Measurements from ENCODE around the gene NPEPL1. TPM values are rescaled to one million over a fixed set of nuclear protein-coding genes. Genes with fewer than 3 reads are reported as not detected.

NPEPL1 gene
- total RNA-seq, 1 experiment from 2014 or later: 31.1 TPM

- Histone ChIP-seq H3K23me2 (ENCODE audit: insufficient read length, low read depth, low read length, poor library complexity, severe bottlenecking) (no peaks in the 10 kb centered on the region), H4K8ac (replicated peaks; ENCODE audit: insufficient read length, low read depth, low read length) (no peak overlapping the region), H3K18ac (ENCODE audit: insufficient read length, low read depth, low read length) (no peak overlapping the region), H3K9ac (ENCODE audit: extremely low read depth, insufficient read length, low read length) (no peak overlapping the region), H3K79me1 (ENCODE audit: insufficient read depth, low read depth, low read length, poor library complexity, severe bottlenecking) (no peaks in the 10 kb centered on the region), H2BK12ac (ENCODE audit: insufficient read length, low read depth, low read length) (no peak overlapping the region), H3K4me1 (ENCODE audit: insufficient read depth, low read length) (no peaks in the 10 kb centered on the region; the same call in 1 of the 2 replicates), H2BK15ac (ENCODE audit: low read depth, low read length) (no peak overlapping the region), H3K4me2 (ENCODE audit: insufficient read depth, insufficient read length, low read length) (no peak overlapping the region), H4K91ac (ENCODE audit: insufficient read length, low read depth, low read length) (no peak overlapping the region), H2BK5ac (ENCODE audit: insufficient read length, low read length) (no peak overlapping the region), H3K4ac (ENCODE audit: low read depth, low read length) (no peak overlapping the region), H2BK20ac (ENCODE audit: low read depth, low read length, poor library complexity, severe bottlenecking) (no peak overlapping the region), H3K23ac (ENCODE audit: insufficient read length, low read depth, low read length) (no peak overlapping the region), H3K27me3 (ENCODE audit: insufficient read depth, low read length) (no peaks in the 10 kb centered on the region), H3T11ph (ENCODE audit: low read length) (no peak overlapping the region), H3K79me2 (ENCODE audit: insufficient read depth, low read length) (no peaks in the 10 kb centered on the region), H2AK5ac (ENCODE audit: insufficient read length, low read length) (no peak overlapping the region), H2BK120ac (ENCODE audit: low read depth, low read length, poor library complexity, severe bottlenecking) (no peak overlapping the region), H4K5ac (ENCODE audit: insufficient read length, low read depth, low read length) (no peak overlapping the region), H4K20me1 (ENCODE audit: control insufficient read depth, insufficient read depth, insufficient read length) (no peaks in the 10 kb centered on the region), H2AFZ (ENCODE audit: low read length) (no peak overlapping the region), H3K56ac (ENCODE audit: insufficient read length, low read depth, low read length) (no peak overlapping the region), H3K14ac (ENCODE audit: insufficient read depth, low read length) (no peak overlapping the region), H3K27ac (ENCODE audit: insufficient read length, low read depth, low read length) (no peak overlapping the region), H3K9me3 (ENCODE audit: control insufficient read depth, low read depth, low read length) (no peaks in the 10 kb centered on the region)
- WGBS (ENCODE audit: extremely low coverage, insufficient read length, low lambda C conversion rate): 100% methylated on average over 3 of the region's 11 CpGs
- peaks cover 2 to 3% of the 10 kb centered on the region in 2 experiments for H3K4me1 Mint-ChIP-seq
- H3K9me3 Mint-ChIP-seq: no peaks in the 10 kb centered on the region
- no peak overlapping the region for H3K4me3 Mint-ChIP-seq
- H3K36me3 Mint-ChIP-seq (ENCODE audit: insufficient read depth in 1 of 3, low read depth in 3 of 3): peaks cover 13 to 45% (median 27%) of the 10 kb centered on the region in 3 experiments; a peak in 6 of 7 replicates
- DNase-seq: no peak
- TF ChIP-seq, protein P1, sequence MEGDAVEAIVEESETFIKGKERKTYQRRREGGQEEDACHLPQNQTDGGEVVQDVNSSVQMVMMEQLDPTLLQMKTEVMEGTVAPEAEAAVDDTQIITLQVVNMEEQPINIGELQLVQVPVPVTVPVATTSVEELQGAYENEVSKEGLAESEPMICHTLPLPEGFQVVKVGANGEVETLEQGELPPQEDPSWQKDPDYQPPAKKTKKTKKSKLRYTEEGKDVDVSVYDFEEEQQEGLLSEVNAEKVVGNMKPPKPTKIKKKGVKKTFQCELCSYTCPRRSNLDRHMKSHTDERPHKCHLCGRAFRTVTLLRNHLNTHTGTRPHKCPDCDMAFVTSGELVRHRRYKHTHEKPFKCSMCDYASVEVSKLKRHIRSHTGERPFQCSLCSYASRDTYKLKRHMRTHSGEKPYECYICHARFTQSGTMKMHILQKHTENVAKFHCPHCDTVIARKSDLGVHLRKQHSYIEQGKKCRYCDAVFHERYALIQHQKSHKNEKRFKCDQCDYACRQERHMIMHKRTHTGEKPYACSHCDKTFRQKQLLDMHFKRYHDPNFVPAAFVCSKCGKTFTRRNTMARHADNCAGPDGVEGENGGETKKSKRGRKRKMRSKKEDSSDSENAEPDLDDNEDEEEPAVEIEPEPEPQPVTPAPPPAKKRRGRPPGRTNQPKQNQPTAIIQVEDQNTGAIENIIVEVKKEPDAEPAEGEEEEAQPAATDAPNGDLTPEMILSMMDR (conservative IDR thresholded peaks at IDR 0.05): no peak
- peaks cover 3% of the 10 kb centered on the region; the same call in 1 of the 2 replicates for H3K27me3 Mint-ChIP-seq (ENCODE audit: low read depth)
- H3K27ac Mint-ChIP-seq: peak overlapping the region in 1 of 3 experiments; percentile 40; a peak in 2 of 7 replicates
Measured at GRCh38 chr20:58682656-58683531, 9.7 kb upstream of the NPEPL1 start.

Measured in H9 (cell line).